Fibroblast of skin of left quadriceps (primary cell): ENCODE results near the gene OR10V1.
"Not testable (repeated sequence)": the region's sequence is repeated elsewhere in the genome, so short reads cannot be mapped to it uniquely, and the experiment has no call there.

Experiments
- DNase-seq, 2 experiments: peaks; one replicate each; pipeline ENCODE4 v3.0.0-alpha.2; 2013; ENCODE audit warnings: low read depth in 2 of 2

OR10V1 gene

DNA sequence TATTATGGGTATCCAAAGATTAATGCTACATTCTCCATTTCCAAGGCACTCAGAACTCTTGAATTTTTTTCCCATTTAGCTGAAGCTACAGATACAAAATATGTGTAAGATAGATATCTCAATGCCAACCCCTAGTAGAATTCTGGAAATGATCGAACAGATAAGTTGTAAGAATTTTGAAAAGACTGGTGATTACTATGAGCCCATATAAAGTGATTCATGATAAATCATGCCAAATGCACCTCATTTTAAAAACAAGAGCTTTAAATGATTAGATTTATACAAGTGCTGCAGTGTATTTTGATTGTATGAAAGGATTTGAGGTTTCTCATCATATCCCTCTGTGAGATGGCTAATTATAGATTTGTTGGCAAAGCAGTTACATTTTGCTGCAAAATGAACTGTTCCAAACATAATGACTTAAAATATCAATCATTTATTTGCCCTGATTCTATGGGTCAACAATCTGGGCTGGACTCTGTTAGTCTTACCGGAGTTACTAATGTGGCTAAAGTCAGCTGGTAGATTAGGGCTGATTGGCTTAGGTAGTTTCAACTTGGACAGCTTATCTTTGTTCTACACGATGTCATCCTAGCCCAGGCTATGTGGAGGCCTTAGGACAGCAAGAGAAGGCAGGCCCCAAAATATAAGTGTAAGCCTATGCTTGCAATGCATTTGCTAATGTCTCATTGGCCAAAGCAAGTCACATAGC lies 3.4 kb downstream of the OR10V1 start:
- DNase-seq: no peak

DNA sequence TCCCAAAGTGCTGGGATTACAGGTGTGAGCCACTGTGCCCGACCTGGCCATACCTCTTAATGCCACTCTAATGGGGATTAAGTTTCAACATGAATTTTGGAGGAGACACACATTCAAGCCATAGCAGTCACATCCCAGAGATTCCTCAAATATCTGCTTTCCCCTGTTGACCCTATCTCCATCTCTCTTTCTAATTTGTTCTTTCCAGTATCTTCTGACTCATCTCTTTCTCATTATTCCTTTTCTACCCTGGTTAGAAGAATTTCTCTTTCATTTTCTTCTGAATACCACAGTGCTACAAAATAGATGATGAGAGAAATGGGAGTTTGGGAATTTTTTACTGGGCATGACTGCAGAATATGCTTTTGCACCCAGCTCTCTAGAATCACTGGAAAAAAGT lies 5.1 kb downstream of the OR10V1 start:
- DNase-seq: no peak

DNA sequence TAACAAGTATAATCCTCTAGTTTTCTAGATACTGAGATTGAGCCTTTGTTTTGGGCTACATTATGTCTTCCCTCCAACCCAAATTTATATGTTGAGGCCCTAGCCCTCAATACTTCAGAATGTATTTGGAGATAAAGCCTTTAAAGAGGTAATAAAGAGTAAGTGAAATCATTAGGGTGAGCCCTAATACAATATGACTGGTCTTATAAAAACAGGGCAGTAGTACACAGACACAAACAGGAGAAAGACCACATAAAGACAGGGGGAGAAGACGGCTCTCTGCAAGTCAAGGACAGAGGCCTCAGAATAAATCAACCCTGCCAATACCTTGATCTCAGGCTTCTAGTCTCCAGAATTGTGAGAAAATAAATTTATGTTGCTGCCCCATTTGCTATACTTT lies 6.3 kb downstream of the OR10V1 start:
- no peak for DNase-seq

DNA sequence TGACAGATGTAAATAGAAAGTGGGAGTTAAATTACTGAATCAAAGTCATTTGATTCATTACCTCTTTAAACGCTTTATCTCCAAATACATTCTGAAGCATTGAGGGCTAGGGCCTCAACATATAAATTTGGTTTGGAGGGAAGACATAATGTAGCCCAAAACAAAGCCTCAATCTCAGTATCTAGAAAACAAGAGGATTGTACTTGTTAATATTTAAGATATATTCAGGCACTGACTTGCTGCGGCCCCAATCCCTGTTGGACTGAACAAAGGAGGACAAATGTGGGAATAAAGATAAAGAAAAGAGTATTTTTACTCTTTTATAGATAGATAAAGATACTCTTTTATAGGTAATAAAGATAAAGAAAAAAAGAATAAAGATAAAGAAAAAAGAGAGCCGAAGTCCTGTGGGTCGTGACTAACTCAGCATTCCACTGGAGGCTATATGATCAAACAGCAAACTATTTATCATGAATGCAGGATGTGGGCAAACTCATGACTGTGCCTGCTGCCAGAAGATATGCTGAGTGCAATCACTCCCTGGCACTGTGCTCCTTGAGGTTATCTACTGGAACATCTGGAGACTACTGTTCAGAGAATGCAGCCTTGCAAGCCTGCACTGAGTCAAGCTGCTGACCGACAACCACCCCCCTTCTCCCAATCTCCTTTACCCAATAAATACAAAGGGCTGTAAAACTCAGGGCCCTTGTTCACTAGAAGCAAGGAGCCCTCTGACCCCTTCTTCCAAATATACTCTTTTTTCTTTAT lies 6.9 kb downstream of the OR10V1 start:
- DNase-seq: peak; percentile 23 to 44

DNA sequence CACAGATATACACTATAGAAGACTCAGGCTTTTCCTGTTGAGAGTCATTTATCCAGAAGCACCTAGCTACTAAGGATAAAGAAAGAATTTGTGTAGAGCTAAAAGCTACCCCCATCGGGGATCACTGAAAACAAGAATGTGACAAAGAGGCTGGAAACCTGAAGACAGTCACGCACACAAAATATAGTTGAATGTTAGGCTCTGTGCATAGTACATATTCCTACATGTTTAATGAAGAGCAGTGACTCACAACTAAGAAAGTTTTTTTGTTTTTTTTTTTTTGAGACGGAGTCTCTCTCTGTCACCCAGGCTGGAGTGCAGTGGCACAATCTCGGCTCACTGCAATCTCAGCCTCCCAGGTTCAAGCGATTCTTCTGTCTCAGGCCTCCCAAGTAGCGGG lies 8.4 kb downstream of the OR10V1 start:
- no peak for DNase-seq

DNA sequence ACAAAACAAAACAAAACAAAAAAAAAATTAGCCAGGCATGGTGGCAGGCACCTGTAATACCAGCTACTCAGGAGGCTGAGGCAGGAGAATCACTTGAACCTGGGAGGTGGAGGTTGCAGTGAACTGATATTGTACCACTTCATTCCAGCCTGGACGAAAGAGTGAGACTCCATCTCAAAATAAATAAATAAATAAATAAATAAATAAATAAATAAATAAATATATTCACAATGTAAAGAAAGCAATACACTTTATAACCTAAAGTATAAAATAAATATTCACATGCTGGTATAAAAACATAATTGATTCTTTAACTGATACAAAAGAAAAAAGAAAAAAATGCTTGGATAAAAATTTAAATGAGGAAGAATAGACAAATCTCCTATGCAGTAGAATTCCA lies 10.1 kb downstream of the OR10V1 start:
- not testable (repeated sequence) for DNase-seq

DNA sequence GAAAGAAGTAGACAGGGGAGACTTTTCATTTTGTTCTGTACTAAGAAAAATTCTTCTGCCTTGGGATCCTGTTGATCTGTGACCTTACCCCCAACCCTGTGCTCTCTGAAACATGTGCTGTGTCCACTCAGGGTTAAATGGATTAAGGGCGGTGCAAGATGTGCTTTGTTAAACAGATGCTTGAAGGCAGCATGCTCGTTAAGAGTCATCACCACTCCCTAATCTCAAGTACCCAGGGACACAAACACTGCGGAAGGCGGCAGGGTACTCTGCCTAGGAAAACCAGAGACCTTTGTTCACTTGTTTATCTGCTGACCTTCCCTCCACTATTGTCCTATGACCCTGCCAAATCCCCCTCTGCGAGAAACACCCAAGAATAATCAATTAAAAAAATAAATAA lies 13.5 kb downstream of the OR10V1 start:
- not testable (repeated sequence) for DNase-seq

DNA sequence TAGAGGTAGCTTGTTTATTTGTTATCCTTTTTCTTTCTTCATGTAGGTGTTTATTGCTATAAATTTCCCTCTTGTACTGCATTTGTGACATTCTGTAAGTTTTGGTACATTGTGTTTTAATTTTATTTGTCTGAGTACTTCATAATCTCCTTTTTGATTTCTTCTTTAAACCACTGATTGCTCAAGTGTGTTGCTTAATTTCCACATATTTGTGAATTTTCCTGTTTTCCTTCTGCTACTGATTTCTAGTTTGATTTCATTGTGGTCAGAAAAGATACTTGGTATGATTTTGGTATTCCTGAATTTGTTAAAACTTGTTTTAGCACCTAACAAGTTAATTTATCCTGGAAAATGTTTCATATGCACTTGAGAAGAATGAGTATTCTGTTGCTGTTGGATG lies 15.1 kb downstream of the OR10V1 start:
- no peak for DNase-seq

DNA sequence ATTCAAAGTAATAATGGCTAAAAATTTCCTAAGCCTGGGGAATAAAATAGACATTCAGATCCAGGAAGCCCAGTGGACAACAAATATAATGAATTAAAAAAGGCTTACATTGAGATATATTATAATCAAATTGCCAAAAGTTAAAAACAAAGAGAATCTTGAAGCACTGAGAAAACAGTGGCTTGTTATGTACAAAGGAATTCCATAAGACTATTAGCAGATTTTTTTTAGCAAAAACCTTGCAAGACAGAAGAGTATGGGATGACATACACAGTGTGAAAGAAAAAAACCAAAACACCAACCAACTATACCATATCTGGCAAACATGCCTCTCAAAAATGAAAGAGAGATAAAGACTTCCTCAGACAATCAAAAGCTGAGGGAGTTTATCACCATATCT lies 20.7 kb downstream of the OR10V1 start:
- DNase-seq: no peak

DNA sequence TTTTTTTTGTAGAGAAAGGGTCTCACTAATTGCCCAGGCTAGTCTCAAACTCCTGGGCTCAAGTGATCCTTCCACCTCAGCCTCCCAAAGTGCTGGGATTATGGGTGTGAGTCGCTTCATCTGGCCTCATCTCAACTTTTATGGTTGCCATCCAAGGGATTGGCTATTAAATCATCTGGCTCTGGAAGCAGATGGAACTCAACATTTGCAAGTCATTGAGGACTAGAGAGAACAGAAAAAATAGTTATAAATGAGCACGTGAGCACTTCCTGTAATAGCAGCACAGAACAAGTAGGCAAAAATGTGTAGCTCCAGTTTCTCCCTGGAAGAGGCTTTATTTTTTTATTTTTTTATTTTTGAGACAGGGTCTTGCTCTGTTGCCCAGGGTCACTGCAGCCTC lies 22.5 kb downstream of the OR10V1 start:
- no peak for DNase-seq

DNA sequence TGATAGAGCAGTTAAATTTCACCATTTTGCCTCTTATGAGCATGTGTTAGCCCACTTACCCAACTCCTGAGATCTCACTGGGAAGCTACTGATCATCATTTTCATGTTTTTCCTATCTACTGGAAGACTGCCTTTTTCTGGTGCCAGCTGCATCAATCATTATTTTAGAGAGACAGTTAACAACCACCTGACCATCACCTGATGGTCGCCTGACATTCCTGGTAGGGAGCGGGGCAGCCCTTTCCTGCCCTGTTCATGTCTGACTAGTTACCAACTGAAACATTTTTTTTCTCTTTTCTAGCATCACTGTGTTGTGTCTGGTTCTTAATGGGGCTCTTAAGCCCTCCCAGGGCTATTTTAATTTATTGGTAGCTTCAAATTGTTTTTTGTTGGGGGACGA lies 24.6 kb downstream of the OR10V1 start:
- no peak for DNase-seq

DNA sequence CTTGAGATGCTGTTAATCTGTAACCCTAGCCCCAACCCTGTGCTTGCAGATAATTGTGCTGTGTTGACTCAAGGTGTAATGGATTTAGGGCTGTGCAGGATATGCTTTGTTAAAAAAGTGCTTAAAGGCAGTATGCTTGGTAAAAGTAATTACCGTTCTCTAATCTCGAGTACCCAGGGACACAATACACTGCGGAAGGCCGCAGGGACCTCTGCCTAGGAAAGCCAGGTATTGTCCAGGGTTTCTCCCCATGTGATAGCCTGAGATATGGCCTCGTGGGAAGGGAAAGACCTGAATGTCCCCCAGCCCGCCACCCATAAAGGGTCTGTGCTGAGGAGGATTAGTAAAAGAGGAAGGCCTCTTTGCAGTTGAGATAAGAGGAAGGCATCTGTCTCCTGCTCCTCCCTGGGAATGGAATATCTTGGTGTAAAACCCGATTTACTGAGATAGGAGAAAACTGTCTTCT lies 32.4 kb downstream of the OR10V1 start:
- DNase-seq: not testable (repeated sequence)

DNA sequence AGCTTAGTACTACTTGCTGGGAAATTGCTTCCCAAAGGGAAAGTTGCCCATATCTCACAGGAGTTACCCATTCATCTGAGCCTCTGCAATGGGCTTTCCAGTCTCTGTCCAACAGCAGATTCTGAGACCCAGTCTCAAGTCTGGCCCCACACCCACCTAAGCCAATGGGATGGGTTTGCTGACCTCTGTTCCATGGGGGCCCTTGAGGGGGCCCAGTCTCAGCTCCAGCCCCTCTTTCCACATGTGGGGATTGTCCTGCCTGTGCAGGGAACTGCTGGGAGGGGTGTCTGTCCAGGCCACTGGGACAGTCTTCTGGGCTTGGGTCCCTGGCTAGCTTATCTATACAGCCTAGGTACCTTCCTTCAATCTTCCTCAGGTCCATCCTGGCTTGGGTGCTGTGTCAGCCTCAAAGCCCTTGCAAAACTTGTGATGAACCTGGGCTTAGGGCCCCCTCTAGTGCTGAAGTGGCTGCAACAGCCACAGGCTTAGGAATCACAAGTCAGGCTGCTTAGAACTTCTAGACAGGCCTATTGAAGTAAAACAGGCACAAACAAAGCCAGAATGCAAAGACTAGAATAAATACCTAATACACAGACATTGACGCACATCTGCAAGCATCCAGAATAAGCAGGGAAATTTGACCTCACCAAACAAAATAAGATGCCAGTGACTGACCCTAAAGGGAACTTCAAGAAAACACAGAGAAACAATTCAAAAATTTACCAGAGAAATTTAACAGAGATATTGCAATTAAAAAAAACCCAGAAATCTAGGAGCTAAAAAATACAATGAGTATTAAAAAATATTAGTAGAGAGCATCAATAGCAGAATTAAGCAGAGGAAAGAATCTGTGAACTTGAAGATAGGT lies 33.1 kb downstream of the OR10V1 start:
- DNase-seq: peak; percentile 49 to 51

DNA sequence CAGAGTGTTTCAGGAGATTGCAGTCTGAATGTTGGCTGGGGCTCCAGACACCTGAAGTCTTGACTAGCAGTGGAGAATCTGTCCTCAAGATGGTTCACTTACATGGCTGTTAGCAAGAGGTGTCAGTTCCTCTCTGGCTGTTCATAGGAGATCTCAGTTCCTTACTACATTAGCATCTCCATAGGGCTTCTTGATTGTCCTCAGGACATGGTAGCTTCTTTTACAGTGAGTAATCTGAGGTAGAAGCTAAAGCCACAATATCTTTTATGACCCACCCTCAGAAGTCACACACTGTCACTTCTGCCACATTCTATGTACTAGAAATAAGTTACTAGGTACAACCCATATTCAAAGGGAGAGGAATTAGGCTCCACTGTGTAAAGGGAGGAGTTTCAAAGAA lies 34.3 kb downstream of the OR10V1 start:
- no peak for DNase-seq

DNA sequence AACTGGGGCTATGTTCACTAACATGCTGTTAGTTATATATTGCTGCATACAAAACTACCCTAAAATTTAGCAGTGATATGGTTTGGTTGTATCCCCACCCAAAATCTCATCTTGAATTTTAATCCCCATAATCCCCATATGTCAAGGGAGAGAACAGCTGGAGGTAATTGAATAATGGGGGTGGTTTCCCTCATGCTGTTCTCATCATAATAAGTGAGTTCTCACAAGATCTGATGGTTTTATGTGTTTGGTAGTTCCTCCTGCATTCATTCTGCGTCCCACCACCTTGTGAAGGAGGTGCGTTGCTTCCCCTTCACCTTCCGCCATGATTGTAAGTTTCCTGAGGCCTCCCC lies 34.9 kb downstream of the OR10V1 start:
- DNase-seq: no peak

DNA sequence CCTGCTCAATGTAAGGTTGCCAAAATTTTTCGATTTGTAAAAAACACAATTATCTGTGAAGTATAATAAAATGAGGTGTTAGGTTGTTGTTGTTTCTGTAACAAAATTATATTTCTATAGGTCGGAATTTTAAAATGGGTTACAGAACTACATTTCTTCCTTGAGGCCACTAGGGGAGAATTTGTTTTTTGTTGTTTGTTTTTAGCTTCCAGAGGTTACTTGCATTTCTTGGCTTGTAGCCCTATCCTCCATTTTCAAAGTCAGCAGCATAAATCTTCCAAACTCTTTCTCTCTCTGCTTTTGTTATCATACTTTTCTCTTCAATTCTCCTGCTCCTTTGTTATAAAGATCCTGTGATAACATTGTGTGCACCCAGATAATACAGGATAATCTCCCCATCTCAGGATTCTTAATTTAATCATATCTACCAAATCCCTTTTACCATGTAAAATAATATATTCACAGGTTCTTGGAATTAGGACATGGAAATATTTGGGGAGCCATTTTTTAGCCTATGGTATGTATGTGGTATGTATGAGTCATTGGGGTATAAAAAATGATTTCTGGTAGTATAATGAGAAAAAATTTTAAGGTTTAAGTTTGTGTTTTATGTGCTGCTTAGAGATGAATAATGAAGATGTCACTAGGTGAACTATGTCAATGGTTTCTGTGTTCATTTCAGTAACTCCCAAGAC lies 35.4 kb downstream of the OR10V1 start:
- peak in 1 of 2 experiments; percentile 6 for DNase-seq

DNA sequence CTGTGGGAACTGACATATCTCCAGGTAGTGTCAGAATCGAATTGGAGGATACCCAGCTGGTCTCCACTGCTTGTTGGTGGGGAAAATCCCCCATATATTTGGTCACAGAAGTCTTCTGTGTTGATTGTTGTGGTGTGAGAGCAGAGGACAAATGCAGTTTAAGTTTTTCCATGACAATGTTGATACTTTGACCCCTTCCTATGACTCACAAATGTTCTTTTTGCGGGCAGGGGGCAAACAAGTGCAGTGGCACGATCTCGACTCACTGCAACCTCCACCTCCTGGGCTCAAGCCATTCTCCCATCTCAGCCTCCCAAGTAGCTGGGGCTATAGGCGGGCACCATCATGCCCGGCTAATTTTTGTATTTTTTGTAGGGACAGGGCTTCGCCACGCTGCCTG lies 37.4 kb downstream of the OR10V1 start:
- no peak for DNase-seq

DNA sequence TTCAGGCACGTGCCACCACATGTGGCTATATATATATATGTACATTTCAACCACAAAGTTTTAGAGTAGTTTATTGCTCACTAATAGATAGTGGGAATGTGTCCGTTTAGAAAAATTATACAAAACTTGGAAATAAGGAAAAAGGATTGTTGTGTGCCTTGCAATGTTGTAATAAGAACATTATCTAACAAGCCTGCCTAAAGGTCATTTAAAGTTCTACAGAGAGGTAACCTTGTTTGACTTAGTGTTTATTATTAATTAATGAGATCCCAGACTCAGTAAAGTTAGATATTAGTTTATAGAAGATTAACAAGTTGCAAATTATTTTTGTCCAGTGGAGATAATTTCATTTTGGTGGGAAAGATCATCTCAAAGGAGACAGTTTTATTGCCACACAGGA lies 39.4 kb downstream of the OR10V1 start:
- DNase-seq: no peak

DNA sequence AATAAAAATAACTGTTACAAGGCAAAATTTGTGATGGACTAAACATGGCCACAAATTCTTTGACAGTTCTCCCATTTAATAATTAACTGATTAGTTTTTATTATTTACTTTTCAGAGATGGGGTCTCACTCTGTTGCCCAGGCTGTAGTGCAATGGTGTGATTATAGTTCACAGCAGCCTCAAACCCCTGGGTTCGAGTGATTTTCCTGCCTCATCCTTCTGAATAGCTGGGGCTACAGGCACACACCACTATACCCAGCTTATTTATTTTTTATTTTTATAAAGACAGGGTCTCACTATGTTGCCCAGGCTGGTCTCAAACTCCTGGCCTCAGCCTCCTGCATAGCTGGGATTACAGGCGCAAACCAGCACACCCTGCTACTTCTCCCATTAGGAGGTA lies 40.4 kb downstream of the OR10V1 start:
- no peak for DNase-seq

DNA sequence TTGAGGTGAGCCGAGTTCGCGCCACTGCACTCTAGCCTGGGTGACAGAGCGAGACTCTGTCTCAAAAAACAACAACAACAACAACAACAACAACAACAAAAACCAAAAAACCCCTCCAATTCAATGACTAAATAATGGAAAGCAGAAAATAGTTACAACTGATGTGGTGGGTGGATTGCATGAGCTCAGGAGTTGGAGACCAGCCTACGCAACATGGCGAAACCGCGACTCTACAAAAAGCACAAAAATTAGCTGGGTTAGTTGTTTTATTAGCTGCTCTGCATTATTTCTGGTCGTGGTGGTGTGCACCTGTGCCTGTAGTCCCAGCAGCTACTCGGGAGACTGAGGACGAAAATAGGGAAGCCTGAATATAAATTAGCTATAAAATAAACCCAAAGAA lies 42.2 kb downstream of the OR10V1 start:
- no peak for DNase-seq

DNA sequence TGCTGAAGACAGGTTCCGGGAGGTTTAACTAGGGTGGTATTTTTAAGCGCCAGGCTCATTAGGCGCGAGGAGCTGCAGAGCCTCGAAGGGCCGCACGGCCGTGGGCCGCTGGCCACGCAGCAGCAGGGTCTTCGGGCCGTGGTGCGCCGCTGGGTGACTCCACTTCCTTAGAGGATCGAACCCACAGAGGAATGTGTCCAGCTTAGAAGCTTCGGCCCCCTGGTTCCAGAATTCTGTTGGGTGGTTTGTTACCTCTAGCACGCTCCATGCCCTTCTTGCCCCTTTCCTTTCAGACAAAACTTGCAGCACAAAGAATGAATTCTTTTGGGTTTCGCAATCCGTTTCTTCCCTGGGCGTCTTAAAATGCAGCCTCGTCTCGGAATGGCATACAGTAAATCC lies 44.0 kb downstream of the OR10V1 start:
- DNase-seq: peak in 1 of 2 experiments; percentile 30
